Panc1 (cell line): ENCODE measurements around the gene TRIB2.

Source experiments
- POLR2AphosphoS5 ChIP-seq: IDR thresholded peaks from 2 replicates; pipeline ENCODE4 v1.6.1; 2012; ENCODE audit warnings: mild to moderate bottlenecking, low read depth, low read length, moderate library complexity
- TF ChIP-seq, protein P1 (sequence below): fragments of 450-650 bp; IDR thresholded peaks from 2 replicates; pipeline ENCODE4 v1.5.1; 2017; ENCODE audit warnings: mild to moderate bottlenecking

DNA sequence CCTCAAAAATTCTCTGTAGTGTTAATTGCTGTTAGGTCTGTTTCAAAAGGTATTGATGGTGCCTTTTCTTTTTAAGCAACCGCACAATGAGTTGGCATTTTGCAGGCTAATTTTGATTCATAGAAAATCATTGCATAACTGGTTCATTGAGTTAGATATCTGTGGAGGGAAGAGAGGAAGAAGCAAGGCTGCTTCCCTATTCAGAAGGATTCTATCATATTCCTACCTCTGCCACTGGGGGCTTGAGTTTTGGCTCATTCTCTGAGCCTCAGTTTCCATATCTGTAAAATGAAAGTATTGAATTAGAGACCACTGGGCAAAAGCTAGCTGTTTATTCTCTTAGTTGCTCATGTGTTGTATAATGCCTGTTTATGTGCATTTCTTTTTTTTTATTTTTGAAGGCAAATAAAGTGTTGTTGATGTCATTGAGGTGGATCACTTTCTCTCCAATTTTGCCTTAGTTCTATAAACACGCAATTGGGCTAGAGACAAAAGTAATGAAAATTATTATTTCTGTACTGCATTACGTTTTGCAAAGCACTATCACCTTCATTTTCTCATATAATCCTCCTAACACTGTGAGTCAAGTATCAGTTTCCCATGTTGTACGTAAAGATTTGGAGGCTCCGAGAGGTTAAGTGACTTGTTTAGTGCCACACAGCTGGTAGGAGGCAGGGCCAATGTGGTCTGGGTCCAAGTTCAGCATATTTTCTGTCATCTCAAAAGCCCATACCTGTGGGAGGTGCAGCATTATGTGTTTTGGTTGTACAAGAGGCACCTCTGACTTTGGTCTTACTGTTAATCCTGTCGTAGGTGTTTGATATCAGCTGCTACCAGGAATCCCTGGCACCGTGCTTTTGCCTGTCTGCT, 5.9 kb downstream of the TRIB2 start:
- TF ChIP-seq, protein P1, sequence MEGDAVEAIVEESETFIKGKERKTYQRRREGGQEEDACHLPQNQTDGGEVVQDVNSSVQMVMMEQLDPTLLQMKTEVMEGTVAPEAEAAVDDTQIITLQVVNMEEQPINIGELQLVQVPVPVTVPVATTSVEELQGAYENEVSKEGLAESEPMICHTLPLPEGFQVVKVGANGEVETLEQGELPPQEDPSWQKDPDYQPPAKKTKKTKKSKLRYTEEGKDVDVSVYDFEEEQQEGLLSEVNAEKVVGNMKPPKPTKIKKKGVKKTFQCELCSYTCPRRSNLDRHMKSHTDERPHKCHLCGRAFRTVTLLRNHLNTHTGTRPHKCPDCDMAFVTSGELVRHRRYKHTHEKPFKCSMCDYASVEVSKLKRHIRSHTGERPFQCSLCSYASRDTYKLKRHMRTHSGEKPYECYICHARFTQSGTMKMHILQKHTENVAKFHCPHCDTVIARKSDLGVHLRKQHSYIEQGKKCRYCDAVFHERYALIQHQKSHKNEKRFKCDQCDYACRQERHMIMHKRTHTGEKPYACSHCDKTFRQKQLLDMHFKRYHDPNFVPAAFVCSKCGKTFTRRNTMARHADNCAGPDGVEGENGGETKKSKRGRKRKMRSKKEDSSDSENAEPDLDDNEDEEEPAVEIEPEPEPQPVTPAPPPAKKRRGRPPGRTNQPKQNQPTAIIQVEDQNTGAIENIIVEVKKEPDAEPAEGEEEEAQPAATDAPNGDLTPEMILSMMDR = no peak
- no peak for TF ChIP-seq POLR2AphosphoS5
